PC-9 (cell line): Measurements from ENCODE around the gene PTPN21.

Experiments used
- EZH2 ChIP-seq: fragments of 200-600 bp; sonication (generic); IDR thresholded peaks from 2 replicates; pipeline ENCODE4 v1.8.0; 2017; ENCODE audit warnings: antibody characterized with exemption, low read depth
- TF ChIP-seq, protein P1 (sequence below): fragments of 200-600 bp; sonication (generic); conservative IDR thresholded peaks from 2 replicates; pipeline ENCODE4 v1.6.1; 2017; ENCODE audit warnings: mixed run types, antibody characterized with exemption, mild to moderate bottlenecking, moderate library complexity

DNA sequence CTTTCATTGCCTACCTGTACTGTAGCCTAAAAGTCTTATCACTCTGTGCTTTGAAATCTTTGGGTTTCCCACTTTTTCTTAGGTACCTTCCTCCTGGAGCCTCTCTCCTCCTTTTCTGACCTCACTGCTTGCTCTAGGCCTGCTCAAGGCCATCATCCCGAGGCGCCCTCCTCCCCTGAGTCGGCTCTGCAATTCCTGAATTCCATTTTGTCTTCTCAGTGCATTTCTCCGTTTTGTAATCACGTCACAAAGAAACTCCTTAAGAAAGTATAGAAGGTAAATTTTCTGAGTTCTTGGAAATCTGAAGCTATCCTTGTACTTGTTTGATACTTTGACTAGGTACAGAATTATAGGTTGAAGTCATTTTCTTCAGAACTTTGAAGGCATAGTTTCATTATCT, 33.3 kb upstream of the PTPN21 start:
- TF ChIP-seq, protein P1, sequence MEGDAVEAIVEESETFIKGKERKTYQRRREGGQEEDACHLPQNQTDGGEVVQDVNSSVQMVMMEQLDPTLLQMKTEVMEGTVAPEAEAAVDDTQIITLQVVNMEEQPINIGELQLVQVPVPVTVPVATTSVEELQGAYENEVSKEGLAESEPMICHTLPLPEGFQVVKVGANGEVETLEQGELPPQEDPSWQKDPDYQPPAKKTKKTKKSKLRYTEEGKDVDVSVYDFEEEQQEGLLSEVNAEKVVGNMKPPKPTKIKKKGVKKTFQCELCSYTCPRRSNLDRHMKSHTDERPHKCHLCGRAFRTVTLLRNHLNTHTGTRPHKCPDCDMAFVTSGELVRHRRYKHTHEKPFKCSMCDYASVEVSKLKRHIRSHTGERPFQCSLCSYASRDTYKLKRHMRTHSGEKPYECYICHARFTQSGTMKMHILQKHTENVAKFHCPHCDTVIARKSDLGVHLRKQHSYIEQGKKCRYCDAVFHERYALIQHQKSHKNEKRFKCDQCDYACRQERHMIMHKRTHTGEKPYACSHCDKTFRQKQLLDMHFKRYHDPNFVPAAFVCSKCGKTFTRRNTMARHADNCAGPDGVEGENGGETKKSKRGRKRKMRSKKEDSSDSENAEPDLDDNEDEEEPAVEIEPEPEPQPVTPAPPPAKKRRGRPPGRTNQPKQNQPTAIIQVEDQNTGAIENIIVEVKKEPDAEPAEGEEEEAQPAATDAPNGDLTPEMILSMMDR = no peak
- no peak for TF ChIP-seq EZH2
